ENCODE data around the gene CDC34. TPM values are rescaled to one million over a fixed set of nuclear protein-coding genes. Genes with fewer than 3 reads are reported as not detected.

Gene CDC34
- total RNA-seq, 2 donors from 2014 or later = 31.4 to 44.5 TPM

- Mint-ChIP-seq H3K36me3 (ENCODE audit: low read depth) (peaks cover 14% of the 10 kb centered on the region), H3K4me1 (peaks cover 22% of the 10 kb centered on the region), H3K27ac (peak within 1 kb of the TSS; percentile 99), H3K9me3 (no peaks in the 10 kb centered on the region), H3K4me3 (peak within 1 kb of the TSS; percentile 87), H3K27me3 (no peaks in the 10 kb centered on the region)
- ATAC-seq (replicated peaks) = peak; percentile 68
Observed at GRCh38 chr19:507286-508203, 24.0 kb upstream of the CDC34 start, which contains the start of gene TPGS1. TPGS1 (plus strand) TSS chr19:507497; CDS start chr19:507507, 10 bp downstream.

DNA sequence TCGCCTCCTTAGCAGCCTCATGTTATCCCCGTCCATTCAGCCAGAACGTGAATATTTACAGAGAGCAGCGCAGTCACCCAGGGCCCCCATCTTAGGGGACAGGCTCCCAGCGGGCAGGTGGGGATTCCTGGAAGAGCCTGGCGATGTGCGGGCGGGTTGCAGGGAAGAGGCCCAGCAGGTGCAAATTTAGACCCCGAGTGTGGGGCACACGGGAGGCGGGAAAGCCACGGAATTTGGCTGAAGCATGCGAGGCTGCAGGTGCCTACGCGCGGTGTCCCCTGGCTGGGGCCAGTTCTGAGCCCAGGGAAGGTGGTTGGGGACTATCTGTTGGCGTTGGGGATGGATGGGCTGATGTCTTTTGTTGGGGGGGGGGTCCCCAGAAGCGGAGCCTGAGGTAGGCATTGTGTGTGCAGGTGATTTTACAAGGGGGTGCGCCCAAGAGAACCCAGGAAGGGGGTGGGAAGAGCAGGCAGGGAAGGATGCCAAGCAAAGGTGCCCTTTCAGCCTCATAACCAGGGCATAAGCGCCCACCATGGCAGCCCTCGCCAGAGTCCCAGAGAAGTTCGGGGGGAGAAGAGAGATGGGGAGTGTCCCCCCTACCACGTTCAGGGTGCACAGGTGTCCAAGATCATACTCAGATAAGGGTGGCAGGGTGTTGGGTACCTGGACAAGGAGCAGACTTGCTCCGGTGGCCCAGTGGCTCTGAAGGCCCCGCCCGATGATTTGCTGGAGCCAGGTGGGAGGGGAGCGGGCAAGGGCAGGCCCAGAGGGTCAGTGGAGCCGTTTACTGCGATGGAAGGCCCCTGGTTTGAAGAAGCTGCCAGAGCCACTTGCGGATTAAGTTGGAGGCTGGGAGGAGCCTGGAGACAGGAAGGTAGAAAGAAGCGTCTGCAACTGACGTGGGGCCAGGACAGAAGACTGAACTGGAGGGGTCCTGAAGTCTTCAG, 23.1 kb upstream of the CDC34 start:
- no peak for ATAC-seq (replicated peaks)
- Mint-ChIP-seq H3K27me3 (no peaks in the 10 kb centered on the region), H3K36me3 (ENCODE audit: low read depth) (peaks cover 14% of the 10 kb centered on the region), H3K9me3 (no peaks in the 10 kb centered on the region), H3K27ac (peak overlapping the region; percentile 93), H3K4me3 (peak overlapping the region; percentile 87), H3K4me1 (peaks cover 22% of the 10 kb centered on the region)

GRCh38 chr19:510606-511100, 20.9 kb upstream of the CDC34 start:
- Mint-ChIP-seq H3K27ac (peak overlapping the region; percentile 99), H3K36me3 (ENCODE audit: low read depth) (peaks cover 14% of the 10 kb centered on the region), H3K4me3 (peak overlapping the region; percentile 87), H3K9me3 (no peaks in the 10 kb centered on the region), H3K27me3 (no peaks in the 10 kb centered on the region), H3K4me1 (peaks cover 26% of the 10 kb centered on the region)
- ATAC-seq (replicated peaks) = peak; percentile 49

- Mint-ChIP-seq H3K9me3 (no peaks in the 10 kb centered on the region), H3K36me3 (ENCODE audit: low read depth) (peaks cover 14% of the 10 kb centered on the region), H3K27me3 (no peaks in the 10 kb centered on the region), H3K4me3 (peak overlapping the region; percentile 87), H3K27ac (peak overlapping the region; percentile 99), H3K4me1 (peaks cover 26% of the 10 kb centered on the region)
- peak; percentile 53 for ATAC-seq (replicated peaks)
Observed at GRCh38 chr19:511101-511851, 20.3 kb upstream of the CDC34 start.

DNA sequence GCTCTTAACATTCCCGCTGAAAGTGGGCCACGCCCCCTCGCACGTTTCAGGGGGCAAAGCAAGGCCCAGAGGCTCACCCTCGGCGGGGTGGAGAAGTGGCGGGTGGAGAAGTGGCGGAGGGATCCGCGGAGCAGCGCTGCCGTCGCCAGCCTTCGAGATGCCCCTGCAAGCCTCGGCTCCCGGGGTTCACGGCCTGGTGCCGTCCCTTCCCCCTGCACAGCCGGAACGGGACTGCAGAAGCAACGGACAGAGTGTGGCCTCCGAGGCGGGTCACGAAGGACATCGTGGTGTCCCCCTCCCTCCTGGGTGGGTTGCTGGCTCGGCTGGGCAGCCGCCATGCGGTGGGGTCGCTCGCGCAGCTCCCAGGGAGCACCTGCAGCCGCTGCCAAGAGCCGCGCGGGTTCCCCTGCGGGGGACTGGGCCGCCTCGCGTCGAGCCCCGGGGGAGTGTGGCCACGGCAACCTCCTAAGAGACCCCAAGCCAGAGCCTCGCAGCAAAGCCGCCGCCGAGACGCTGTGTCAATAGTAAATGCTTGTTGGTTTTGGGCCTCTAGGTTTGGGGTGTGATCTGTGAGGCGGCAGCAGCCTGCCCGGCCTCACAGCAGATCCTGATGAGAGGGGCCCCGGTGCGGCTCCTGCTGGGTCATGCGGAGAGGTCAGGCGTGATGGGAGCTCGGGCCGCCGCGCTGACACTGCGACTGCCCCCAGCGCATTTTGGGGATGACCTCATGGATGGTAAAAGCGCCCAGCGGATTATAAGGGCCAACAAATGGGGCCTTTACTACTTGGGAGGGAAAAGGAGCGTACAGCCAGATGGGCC, 18.8 kb upstream of the CDC34 start:
- Mint-ChIP-seq H3K9me3 (no peaks in the 10 kb centered on the region), H3K4me3 (no peak overlapping the region), H3K27me3 (no peaks in the 10 kb centered on the region), H3K27ac (peak overlapping the region; percentile 99), H3K4me1 (peaks cover 30% of the 10 kb centered on the region), H3K36me3 (ENCODE audit: low read depth) (peaks cover 6% of the 10 kb centered on the region)
- ATAC-seq (replicated peaks) = no peak

DNA sequence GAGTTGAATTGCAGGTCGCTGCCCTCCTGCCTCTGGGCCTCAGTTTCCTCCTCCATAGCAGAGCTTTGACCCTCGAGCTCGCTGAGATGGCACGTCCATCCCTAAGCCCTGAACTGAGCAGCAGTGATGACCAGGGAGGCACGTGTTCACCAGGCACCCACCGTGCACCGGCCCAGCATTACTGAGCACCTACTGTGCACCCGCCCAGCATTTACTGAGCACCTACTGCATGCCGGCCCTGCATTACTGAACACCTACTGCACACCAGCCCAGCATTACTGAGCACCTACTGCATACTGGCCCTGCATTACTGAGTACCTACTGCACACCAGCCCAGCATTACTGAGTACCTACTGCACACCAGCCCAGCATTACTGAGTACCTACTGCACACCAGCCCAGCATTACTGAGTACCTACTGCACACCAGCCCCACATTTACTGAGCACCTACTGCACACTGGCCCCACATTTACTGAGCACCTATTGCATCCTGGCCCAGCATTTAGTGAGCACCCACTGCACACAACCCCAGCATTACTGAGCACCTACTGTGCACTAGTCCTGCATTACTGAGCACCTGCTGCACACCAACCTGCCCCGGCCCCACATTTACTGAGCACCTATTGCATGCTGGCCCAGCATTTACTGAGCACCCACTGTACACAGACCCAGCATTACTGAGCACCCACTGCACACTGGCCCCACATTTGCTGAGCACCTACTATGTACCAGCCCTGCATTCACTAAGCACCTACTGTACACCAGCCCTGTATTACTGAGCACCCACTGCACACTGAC, 18.0 kb upstream of the CDC34 start:
- no peak overlapping the region for H3K4me3 Mint-ChIP-seq
- no peak for ATAC-seq (replicated peaks)
- H3K27me3 Mint-ChIP-seq = no peaks in the 10 kb centered on the region
- no peaks in the 10 kb centered on the region for H3K9me3 Mint-ChIP-seq
- peaks cover 25% of the 10 kb centered on the region for H3K4me1 Mint-ChIP-seq
- peak overlapping the region; percentile 18 for H3K27ac Mint-ChIP-seq
- H3K36me3 Mint-ChIP-seq (ENCODE audit: low read depth) = peaks cover 6% of the 10 kb centered on the region

DNA sequence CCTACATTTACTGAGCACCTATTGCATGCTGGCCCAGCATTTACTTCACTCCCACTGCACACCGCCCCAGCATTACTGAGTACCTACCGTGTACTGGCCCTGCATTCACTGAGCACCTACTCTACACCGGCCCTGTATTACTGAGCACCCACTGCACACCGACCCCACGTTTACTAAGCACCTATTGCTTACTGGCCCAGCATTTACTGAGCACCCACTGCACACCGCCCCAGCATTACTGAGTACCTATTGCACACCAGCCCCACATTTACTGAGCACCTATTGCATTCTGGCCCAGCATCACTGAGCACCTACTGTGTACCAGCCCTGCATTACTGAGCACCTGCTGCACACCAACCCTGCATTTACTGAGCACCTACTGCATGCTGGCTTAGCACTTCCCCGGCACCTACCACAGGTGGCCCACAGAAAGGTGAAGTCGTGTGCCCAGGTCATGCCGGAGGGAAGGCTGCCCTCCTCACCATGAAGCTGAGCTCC, 17.3 kb upstream of the CDC34 start:
- H3K4me1 Mint-ChIP-seq = peaks cover 20% of the 10 kb centered on the region
- H3K36me3 Mint-ChIP-seq (ENCODE audit: low read depth) = peaks cover 6% of the 10 kb centered on the region
- peak overlapping the region; percentile 18 for H3K27ac Mint-ChIP-seq
- no peak for ATAC-seq (replicated peaks)
- H3K27me3 Mint-ChIP-seq = no peaks in the 10 kb centered on the region
- no peak overlapping the region for H3K4me3 Mint-ChIP-seq
- no peaks in the 10 kb centered on the region for H3K9me3 Mint-ChIP-seq

DNA sequence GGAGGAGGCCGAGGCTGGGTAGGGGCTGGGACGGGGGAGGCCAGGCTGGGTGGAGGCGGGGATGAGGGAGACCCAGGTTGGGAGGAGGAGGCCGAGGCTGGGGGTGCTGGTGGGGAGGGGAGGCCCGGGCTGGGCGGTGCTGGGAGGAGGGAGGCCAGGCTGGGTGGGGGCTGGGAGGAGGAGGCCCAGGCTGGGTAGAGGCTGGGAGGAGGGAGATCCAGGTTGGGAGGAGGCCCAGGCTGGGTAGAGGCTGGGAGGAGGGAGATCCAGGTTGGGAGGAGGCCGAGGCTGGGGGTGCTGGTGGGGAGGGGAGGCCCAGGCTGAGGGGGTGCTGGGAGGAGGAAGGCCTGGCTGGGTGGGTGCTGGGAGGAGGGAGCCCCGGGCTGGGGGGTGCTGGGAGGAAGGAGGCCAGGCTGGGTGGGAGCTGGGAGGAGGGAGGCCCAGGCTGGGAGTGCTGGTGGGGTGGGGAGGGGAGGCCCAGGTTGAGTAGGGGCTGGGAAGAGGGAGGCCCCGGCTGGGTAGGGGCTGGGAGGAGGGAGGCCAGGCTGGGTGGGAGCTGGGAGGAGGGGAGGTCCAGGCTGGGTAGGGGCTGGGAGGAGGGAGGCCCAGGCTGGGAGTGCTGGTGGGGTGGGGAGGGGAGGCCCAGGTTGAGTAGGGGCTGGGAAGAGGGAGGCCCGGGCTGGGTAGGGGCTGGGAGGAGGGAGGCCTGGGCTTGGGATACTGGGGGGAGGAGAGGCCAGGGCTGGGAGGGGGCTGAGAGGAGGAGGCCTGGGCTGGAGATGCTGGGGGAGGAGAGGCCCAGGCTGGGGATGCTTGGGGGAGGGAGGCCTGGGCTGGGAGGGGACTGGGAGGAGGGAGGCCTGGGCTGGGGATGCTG, 13.6 kb upstream of the CDC34 start:
- no peaks in the 10 kb centered on the region for H3K9me3 Mint-ChIP-seq
- no peak overlapping the region for H3K4me3 Mint-ChIP-seq
- peaks cover 12% of the 10 kb centered on the region for H3K4me1 Mint-ChIP-seq
- no peak for ATAC-seq (replicated peaks)
- H3K27me3 Mint-ChIP-seq = no peaks in the 10 kb centered on the region
- no peak overlapping the region for H3K27ac Mint-ChIP-seq
- no peaks in the 10 kb centered on the region for H3K36me3 Mint-ChIP-seq (ENCODE audit: low read depth)

DNA sequence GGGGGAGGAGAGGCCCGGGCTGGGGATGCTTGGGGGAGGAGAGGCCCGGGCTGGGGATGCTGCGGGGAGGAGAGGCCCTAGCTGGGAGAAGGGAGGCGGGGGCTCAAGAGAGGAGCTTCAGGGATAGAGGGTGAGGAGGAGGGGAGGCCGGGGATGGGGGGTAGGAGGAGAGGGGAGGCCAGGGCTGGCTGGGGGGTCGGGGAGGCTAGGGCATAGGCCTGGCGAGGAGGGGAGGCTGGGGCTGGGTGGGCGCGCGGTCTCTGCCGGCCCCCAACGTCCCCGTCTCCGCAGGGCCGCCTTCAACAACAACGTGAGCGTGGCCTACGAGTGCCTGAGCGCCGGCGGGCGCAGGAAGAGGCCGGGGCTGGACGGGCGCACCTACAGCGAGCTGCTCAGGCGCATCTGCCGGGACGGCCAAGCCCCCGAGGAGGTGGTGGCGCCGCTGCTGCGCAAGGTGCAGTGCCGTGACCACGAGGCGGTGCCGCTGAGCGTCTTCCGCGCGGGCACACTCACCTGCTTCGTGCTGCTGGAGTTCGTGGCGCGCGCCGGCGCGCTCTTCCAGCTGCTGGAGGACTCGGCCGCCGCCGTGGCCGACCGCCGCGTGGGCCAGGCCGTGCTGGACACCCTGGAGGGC, 12.8 kb upstream of the CDC34 start:
- peak; percentile 77 for ATAC-seq (replicated peaks)
- Mint-ChIP-seq H3K27me3 (no peaks in the 10 kb centered on the region), H3K4me1 (peaks cover 12% of the 10 kb centered on the region), H3K27ac (no peak overlapping the region), H3K9me3 (no peaks in the 10 kb centered on the region), H3K4me3 (no peak overlapping the region), H3K36me3 (ENCODE audit: low read depth) (no peaks in the 10 kb centered on the region)

GRCh38 chr19:519449-519865, 12.1 kb upstream of the CDC34 start:
- H3K9me3 Mint-ChIP-seq = no peaks in the 10 kb centered on the region
- peaks cover 5% of the 10 kb centered on the region for H3K4me1 Mint-ChIP-seq
- H3K36me3 Mint-ChIP-seq (ENCODE audit: low read depth) = no peaks in the 10 kb centered on the region
- H3K27me3 Mint-ChIP-seq = no peaks in the 10 kb centered on the region
- no peak overlapping the region for H3K4me3 Mint-ChIP-seq
- no peak overlapping the region for H3K27ac Mint-ChIP-seq
- ATAC-seq (replicated peaks) = no peak

DNA sequence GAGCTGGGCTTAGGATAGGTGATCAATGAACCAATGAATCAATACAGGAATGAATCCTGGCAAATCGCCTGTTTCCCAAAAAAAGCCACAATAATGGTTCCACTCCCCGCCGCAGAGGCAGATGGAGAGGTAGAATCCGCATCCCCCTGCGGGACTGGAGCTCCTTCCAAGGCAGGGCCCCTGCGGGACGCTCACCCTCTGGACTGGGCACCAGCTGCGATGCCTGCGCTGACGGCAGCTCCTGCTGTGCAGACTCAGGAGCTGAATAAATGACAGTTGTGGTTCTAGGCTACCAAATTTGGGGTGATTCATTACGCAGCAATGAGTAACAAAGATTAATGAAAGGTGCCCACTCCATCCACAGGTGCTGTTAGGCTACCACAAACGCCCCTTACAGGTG, 8.8 kb upstream of the CDC34 start:
- ATAC-seq (replicated peaks) = no peak
- peaks cover 3% of the 10 kb centered on the region for H3K27me3 Mint-ChIP-seq
- no peaks in the 10 kb centered on the region for H3K36me3 Mint-ChIP-seq (ENCODE audit: low read depth)
- H3K4me3 Mint-ChIP-seq = no peak overlapping the region
- no peaks in the 10 kb centered on the region for H3K9me3 Mint-ChIP-seq
- H3K27ac Mint-ChIP-seq = no peak overlapping the region
- H3K4me1 Mint-ChIP-seq = no peaks in the 10 kb centered on the region

All from activated T-helper 17 cell treated with anti-CD3 and anti-CD28 coated beads, Interleukin-2, amount 50 U/mL, for 72 hours (primary cell).